DOHH2 (cell line): ENCODE results near the gene RPH3AL.

Experiments
- H3F3A ChIP-seq: fragments of 200-600 bp; sonication (generic), shearing (Covaris generic); 2 replicates; pipeline ENCODE4 v1.6.0; 2016; ENCODE audit warnings: antibody characterized with exemption, mild to moderate bottlenecking; ENCODE audit not compliant: control insufficient read depth, insufficient read depth
- H3K27ac ChIP-seq: fragments of 200-600 bp; sonication (generic); 2 replicates; pipeline ENCODE4 v1.5.1; 2014; ENCODE audit warnings: low read depth, mild to moderate bottlenecking, low read length, moderate library complexity
- H3K27me3 ChIP-seq: fragments of 200-600 bp; sonication (generic); 2 replicates; pipeline ENCODE4 v1.6.1; 2014; ENCODE audit warnings: mild to moderate bottlenecking, low read length, mixed read lengths; ENCODE audit not compliant: control insufficient read depth
- H3K36me3 ChIP-seq: fragments of 200-600 bp; sonication (generic); 2 replicates; pipeline ENCODE4 v1.6.1; 2014; ENCODE audit warnings: mild to moderate bottlenecking, low read length, moderate library complexity, mixed read lengths; ENCODE audit not compliant: control insufficient read depth
- H3K4me1 ChIP-seq: fragments of 200-600 bp; sonication (generic); 2 replicates; pipeline ENCODE4 v1.6.1; 2014; ENCODE audit warnings: mild to moderate bottlenecking, low read length, mixed read lengths; ENCODE audit not compliant: control insufficient read depth
- H3K4me2 ChIP-seq: fragments of 200-600 bp; sonication (generic); 2 replicates; pipeline ENCODE4 v1.6.0; 2014; ENCODE audit warnings: mild to moderate bottlenecking, low read length, moderate library complexity
- H3K4me3 ChIP-seq: fragments of 200-600 bp; sonication (generic); 2 replicates; pipeline ENCODE4 v1.5.1; 2014; ENCODE audit warnings: mild to moderate bottlenecking, low read length, mixed read lengths
- H3K79me2 ChIP-seq: fragments of 200-600 bp; sonication (generic); 2 replicates; pipeline ENCODE4 v1.6.1; 2014; ENCODE audit warnings: mild to moderate bottlenecking, low read length, mixed read lengths; ENCODE audit not compliant: control insufficient read depth
- H3K9me2 ChIP-seq: fragments of 200-600 bp; sonication (generic); replicated peaks from 2 replicates; pipeline ENCODE4 v1.6.1; 2014; ENCODE audit warnings: mild to moderate bottlenecking, low read length, mixed read lengths; ENCODE audit not compliant: control insufficient read depth
- H3K9me3 ChIP-seq: fragments of 200-600 bp; sonication (generic); 2 replicates; pipeline ENCODE4 v1.6.1; 2014; ENCODE audit warnings: antibody characterized with exemption, low read length, mixed read lengths; ENCODE audit not compliant: control insufficient read depth, insufficient read depth
- H4K20me1 ChIP-seq: fragments of 200-600 bp; sonication (generic); 2 replicates; pipeline ENCODE4 v1.6.0; 2014; ENCODE audit warnings: low read depth, mild to moderate bottlenecking, antibody characterized with exemption, low read length, moderate library complexity; ENCODE audit not compliant: control insufficient read depth, insufficient read depth
- EZH2phosphoT487 ChIP-seq: fragments of 200-600 bp; sonication (generic); IDR thresholded peaks from 2 replicates; pipeline ENCODE4 v1.6.1; 2017; ENCODE audit warnings: borderline replicate concordance, mild to moderate bottlenecking, antibody characterized with exemption, low read length, moderate library complexity, mixed read lengths
- TF ChIP-seq, protein P1 (sequence below): fragments of 200-600 bp; sonication (generic); IDR thresholded peaks from one replicate; pipeline ENCODE4 v1.5.1; 2014; ENCODE audit warnings: antibody characterized with exemption, mild to moderate bottlenecking, low read depth, low read length; ENCODE audit not compliant: poor library complexity, severe bottlenecking

The RPH3AL gene

DNA sequence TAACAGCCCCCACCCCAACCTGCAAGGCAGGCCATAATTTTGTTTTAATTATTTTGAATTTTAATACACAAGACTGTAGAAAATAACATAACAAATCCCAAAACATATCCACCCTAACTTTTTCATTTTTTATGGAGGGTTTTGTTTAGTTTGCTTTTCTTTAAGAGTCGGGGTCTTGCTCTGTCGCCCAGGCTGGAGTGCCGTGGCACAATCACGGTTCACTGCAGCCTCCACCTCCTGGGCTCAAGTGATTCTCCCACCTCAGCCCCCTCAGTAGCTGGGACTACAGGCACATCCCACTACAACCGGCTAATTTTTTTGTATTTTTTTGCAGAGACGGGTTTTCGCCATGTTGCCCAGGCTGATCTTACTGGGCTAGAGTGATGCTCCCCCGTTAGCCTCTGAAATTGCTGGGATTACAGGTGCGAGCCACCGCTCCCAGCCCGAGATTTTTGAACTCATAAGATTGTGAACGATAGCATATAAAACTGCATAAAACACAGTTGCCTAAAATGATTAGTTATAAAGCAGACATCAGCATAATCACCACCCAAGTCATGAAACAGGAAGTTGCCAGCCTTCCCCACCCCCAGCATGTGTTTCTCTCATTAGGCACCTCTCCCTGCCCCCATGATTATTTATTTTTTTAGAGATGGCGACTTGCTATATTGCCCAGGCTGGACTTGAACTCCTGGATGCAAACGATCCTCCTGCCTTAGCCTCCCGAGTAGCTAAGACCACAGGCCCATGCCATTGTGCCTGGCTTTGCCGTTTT lies 157.6 kb downstream of the RPH3AL start:
- Histone ChIP-seq H3K36me3 (no peaks in the 10 kb centered on the region), H3K79me2 (no peaks in the 10 kb centered on the region), H3K9me2 (no peaks in the 10 kb centered on the region), H3K4me2 (no peak overlapping the region), H3K4me1 (no peaks in the 10 kb centered on the region), H3K9me3 (peaks cover 9% of the 10 kb centered on the region; the same call in 1 of the 2 replicates), H3K4me3 (no peak overlapping the region), H3K27me3 (peaks cover 7% of the 10 kb centered on the region), H4K20me1 (no peaks in the 10 kb centered on the region), H3F3A (no peaks in the 10 kb centered on the region), H3K27ac (no peak overlapping the region)
- TF ChIP-seq EZH2phosphoT487 = no peak
- TF ChIP-seq, protein P1, sequence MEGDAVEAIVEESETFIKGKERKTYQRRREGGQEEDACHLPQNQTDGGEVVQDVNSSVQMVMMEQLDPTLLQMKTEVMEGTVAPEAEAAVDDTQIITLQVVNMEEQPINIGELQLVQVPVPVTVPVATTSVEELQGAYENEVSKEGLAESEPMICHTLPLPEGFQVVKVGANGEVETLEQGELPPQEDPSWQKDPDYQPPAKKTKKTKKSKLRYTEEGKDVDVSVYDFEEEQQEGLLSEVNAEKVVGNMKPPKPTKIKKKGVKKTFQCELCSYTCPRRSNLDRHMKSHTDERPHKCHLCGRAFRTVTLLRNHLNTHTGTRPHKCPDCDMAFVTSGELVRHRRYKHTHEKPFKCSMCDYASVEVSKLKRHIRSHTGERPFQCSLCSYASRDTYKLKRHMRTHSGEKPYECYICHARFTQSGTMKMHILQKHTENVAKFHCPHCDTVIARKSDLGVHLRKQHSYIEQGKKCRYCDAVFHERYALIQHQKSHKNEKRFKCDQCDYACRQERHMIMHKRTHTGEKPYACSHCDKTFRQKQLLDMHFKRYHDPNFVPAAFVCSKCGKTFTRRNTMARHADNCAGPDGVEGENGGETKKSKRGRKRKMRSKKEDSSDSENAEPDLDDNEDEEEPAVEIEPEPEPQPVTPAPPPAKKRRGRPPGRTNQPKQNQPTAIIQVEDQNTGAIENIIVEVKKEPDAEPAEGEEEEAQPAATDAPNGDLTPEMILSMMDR = no peak

DNA sequence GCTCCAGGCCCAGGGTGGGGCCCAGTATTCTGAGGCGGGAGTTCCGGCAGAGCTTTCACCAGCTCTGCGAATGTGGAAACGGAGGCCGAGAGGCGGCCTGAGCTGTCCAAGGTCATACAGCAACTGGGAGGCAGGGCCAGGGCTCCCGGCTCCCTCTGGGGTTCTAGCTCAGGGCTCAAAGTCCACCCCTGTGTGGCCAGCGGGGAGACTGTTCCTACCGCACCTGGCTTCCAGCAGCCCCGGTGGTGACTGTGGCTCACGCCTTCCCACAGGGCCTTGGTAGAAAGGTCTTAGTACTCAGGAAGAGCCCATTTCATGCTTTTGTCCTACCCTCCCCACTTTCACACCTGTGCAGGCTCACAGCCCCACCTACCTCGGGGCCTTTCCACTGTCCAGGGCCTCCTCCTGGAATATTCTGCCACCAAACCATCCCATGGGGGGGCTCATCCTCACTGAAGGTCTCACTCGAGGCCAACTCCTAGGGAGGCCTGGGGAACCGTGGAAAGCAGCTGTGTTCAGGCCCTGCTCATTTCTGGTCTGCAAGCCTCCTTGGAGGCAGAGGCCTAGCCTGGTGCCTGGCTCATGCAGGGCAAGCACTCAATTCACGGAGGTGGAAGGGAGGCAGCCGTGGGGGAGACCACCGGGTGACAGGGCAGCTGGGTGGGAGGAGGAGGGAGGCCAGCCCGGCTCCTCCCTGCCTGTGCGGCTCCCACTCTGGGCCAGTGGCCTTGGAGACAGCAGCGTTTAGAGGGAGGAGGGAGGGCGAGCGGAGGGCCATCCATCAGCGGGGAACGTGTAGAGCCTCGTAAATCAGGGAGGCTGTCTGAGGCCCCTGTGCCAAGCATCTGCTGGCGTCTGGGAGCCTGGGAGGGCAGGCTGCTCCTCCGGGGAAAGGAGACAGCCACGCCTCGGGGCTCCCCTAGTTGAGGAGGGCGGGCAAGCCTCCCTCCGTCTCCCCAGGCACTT lies 158.5 kb downstream of the RPH3AL start:
- Histone ChIP-seq H3F3A (no peaks in the 10 kb centered on the region), H3K4me3 (no peak overlapping the region), H4K20me1 (no peaks in the 10 kb centered on the region), H3K4me1 (no peaks in the 10 kb centered on the region), H3K27me3 (peaks cover 3% of the 10 kb centered on the region), H3K9me2 (no peaks in the 10 kb centered on the region), H3K9me3 (peaks cover 9% of the 10 kb centered on the region; the same call in 1 of the 2 replicates), H3K27ac (no peak overlapping the region), H3K4me2 (no peak overlapping the region), H3K36me3 (no peaks in the 10 kb centered on the region), H3K79me2 (no peaks in the 10 kb centered on the region)
- TF ChIP-seq EZH2phosphoT487 = no peak
- TF ChIP-seq, protein P1 = no peak

DNA sequence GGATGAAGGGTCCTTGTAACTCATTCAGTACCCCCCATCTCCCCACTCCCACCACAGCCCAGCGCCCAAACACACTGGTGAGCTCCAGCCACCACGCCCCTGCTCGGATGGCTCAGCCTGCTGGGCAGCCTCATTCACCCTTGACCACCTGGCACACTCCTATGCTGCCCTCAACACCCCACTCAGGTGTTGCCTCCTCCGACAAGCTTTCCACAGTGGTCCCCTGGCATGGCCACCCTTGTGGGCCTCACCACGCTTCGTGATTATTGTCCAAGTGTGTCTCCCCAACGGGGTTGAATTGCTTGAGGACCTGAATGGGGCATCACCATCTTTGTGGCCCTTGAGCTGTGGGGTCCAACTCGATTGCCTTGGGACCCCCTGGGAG lies 159.2 kb downstream of the RPH3AL start:
- Histone ChIP-seq H3K4me3 (no peak overlapping the region), H3K79me2 (no peaks in the 10 kb centered on the region), H3K36me3 (no peaks in the 10 kb centered on the region), H3K27ac (no peak overlapping the region), H3K9me2 (no peaks in the 10 kb centered on the region), H3K4me1 (no peaks in the 10 kb centered on the region), H3F3A (no peaks in the 10 kb centered on the region), H3K4me2 (no peak overlapping the region), H3K27me3 (no peaks in the 10 kb centered on the region), H4K20me1 (no peaks in the 10 kb centered on the region), H3K9me3 (peaks cover 9% of the 10 kb centered on the region; the same call in 1 of the 2 replicates)
- TF ChIP-seq, protein P1 = no peak
- TF ChIP-seq EZH2phosphoT487 = no peak
